GM18909 (cell line): ENCODE measurements around the gene BOK.

Experiments
- ATAC-seq: cut with Tn5 transposase; IDR thresholded peaks from one replicate; pipeline ENCODE4 v1.9.1; 2021; ENCODE audit warnings: mild to moderate bottlenecking; ENCODE audit not compliant: unreplicated experiment, poor library complexity

The BOK gene

GRCh38 chr2:241616168-241617125, 57.9 kb downstream of the BOK start:
- no peak for ATAC-seq

GRCh38 chr2:241617431-241618154, 59.0 kb downstream of the BOK start:
- ATAC-seq: no peak

DNA sequence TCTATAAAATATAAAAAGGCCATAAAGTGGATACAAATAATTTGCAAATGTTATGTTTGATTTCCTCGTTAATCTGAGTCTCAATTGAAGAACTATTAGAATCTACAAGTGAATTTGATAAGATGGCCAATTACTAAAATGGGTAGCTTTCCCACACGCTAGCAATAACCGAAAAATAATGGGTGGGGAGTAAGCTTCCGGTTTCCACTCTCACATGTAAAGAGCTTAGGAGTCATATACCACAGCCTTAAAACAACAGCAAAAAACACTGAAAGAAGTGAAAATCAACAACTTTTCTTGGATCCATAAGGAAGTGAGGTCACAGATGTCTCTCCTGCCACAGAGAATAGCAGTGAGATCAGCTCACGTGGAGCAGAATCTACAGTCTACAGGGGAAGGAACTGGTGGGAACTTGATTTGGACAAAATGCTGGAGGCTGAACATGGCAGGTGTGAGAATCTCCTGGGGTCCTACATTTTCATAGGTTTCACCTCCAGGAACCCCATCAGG, 59.8 kb downstream of the BOK start:
- ATAC-seq: no peak

DNA sequence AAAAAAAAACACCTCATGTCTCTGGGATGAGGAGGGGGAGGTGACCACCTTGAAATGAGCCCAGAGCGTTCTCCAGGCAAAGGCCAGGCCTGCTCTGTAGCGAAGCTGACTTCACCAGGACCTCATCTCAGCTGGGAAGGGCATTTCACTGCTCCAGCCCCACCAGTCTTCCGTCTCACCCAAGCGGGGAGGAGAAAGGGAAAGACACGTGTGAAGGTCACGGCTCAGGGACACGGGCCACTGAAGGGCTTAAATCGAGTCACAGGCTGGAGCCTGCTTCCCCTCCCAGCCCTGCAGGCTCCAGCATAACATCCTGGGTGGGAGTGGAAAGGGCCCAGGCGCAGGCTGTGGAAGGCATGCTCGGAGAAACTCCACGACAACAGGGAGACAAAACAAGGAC, 60.3 kb downstream of the BOK start:
- no peak for ATAC-seq

DNA sequence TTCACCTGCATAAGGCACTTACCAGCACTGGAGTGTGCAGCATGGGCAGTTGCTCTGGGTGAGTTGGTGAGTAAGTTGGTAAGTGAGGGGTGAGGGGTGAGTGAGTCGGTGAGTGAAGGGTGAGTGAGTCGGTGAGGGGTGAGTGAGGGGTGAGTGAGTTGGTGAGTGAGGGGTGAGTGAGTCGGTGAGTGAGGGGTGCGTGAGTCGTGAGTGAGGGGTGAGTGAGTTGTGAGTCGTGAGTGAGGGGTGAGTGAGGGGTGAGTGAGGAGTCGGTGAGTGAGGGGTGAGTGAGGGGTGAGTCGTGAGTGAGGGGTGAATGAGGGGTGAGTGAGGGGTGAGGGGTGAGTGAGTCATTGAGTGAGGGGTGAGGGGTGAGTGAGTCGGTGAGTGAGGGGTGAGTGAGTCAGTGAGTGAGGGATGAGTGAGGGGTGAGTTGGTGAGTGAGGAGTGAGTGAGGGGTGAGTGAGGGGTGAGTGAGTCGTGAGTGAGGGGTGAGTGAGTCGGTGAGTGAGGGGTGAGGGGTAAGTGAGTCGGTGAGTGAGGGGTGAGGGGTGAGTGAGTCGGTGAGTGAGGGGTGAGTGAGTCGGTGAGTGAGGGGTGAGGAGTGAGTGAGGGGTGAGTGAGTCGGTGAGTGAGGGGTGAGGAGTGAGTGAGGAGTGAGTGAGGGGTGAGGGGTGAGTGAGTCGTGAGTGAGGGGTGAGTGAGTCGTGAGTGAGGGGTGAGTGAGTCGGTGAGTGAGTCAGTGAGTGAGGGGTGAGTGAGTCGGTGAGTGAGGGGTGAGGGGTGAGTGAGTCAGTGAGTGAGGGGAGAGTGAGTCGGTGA, 61.3 kb downstream of the BOK start:
- ATAC-seq: no peak

DNA sequence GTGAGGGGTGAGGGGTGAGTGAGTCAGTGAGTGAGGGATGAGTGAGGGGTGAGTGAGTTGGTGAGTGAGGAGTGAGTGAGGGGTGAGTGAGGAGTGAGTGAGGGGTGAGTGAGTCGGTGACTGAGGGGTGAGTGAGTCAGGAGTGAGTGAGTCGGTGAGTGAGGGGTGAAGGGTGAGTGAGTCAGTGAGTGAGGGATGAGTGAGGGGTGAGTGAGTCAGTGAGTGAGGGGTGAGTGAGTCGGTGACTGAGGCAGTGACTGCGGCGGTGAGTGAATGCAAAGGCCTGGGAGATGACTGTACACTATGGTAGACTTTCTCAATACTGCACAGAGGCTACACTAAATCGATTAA, 61.8 kb downstream of the BOK start:
- no peak for ATAC-seq
